DND-41 (cell line): Measurements from ENCODE around the gene LYST.

ENCODE experiments used
- ATAC-seq: fragments of 200-7000 bp; cut with Tn5 transposase; 3 replicates; pipeline ENCODE4 v1.9.1; 2021; ENCODE audit warnings: low read depth; ENCODE audit not compliant: insufficient read depth
- DNase-seq: peaks from one replicate; pipeline ENCODE4 v3.0.0-alpha.2; 2020
- H2AFZ ChIP-seq: 2 replicates; pipeline ENCODE4 v1.6.0; 2012; ENCODE audit warnings: low read depth, low read length
- H3K27ac ChIP-seq: 2 replicates; pipeline ENCODE4 v1.5.1; 2012; ENCODE audit warnings: low read length, inconsistent platforms
- H3K27me3 ChIP-seq: fragments of 200-600 bp; sonication (generic); 2 replicates; pipeline ENCODE4 v1.6.0; 2012; ENCODE audit warnings: low read length, mild to moderate bottlenecking, inconsistent platforms; ENCODE audit not compliant: insufficient read depth, poor library complexity
- H3K36me3 ChIP-seq: 2 replicates; pipeline ENCODE4 v1.5.1; 2012; ENCODE audit warnings: low read length, inconsistent platforms; ENCODE audit not compliant: insufficient read depth
- H3K4me1 ChIP-seq: 2 replicates; pipeline ENCODE4 v1.5.1; 2012; ENCODE audit warnings: mild to moderate bottlenecking, low read length; ENCODE audit not compliant: insufficient read depth
- H3K4me2 ChIP-seq: 2 replicates; pipeline ENCODE4 v1.6.0; 2012; ENCODE audit warnings: mild to moderate bottlenecking, moderate library complexity, low read length, inconsistent platforms; ENCODE audit not compliant: insufficient read depth
- H3K4me3 ChIP-seq, 2 experiments: fragments of 200-600 bp in 1 of 2; shearing (Covaris generic) in 1 of 2; 2 replicates each; pipeline ENCODE4 v1.5.1; 2012 to 2016; ENCODE audit warnings: inconsistent platforms in 2 of 2, low read length in 2 of 2, mild to moderate bottlenecking in 2 of 2, low read depth in 1 of 2, moderate library complexity in 1 of 2
- H3K79me2 ChIP-seq: 2 replicates; pipeline ENCODE4 v1.6.0; 2012; ENCODE audit warnings: low read length, inconsistent platforms; ENCODE audit not compliant: insufficient read depth
- H3K9ac ChIP-seq: 2 replicates; pipeline ENCODE4 v1.6.0; 2012; ENCODE audit warnings: low read depth, mild to moderate bottlenecking, inconsistent platforms, low read length, moderate library complexity
- H3K9me3 ChIP-seq: 2 replicates; pipeline ENCODE4 v1.5.1; 2012; ENCODE audit warnings: low read length, moderate library complexity, mild to moderate bottlenecking, inconsistent platforms; ENCODE audit not compliant: insufficient read depth, severe bottlenecking
- H4K20me1 ChIP-seq: 2 replicates; pipeline ENCODE4 v1.6.0; 2012; ENCODE audit warnings: low read length; ENCODE audit not compliant: insufficient read depth
- EZH2 ChIP-seq: IDR thresholded peaks from 3 replicates; pipeline ENCODE4 v1.6.1; 2012; ENCODE audit warnings: borderline replicate concordance, low read depth, mild to moderate bottlenecking, moderate library complexity, low read length, inconsistent platforms; ENCODE audit not compliant: severe bottlenecking
- TF ChIP-seq, protein P1 (sequence below): IDR thresholded peaks from 2 replicates; pipeline ENCODE4 v1.5.1; 2012; ENCODE audit warnings: borderline replicate concordance, low read length, moderate library complexity, mild to moderate bottlenecking; ENCODE audit not compliant: poor library complexity, severe bottlenecking; ENCODE audit errors: extremely low read depth

Gene LYST

DNA sequence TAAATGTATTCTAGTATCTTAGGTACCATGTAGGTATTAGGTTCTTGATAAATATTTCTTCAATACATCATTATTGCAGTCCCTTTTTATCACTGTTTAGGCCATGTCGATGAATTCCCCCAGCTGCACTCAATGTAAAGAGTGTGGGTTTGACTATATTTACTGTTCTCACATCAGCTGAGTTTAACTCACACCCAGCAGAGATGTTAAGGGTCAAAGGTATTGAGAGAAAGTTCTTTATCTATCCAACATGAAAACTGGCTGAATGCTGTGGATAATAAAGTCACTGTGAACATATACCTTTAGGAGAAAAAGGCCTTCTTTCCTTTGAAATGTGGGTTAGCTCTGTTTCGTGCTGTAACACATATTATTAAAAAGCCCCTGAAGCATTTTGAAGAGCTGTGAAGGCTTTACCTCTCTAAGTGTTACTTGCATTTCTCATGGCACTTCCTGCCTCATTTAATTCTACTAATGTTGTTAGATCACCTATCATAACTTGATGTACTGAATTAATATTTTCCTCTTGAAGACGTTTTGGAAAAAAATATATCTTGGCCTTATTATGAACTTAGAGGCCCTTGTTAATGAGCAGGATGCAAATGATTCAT, 19.1 kb upstream of the LYST start:
- no peak overlapping the region for H2AFZ ChIP-seq
- H3K27ac ChIP-seq = no peak overlapping the region
- H3K36me3 ChIP-seq = no peaks in the 10 kb centered on the region
- H3K9me3 ChIP-seq = no peaks in the 10 kb centered on the region
- no peaks in the 10 kb centered on the region for H4K20me1 ChIP-seq
- no peak for ATAC-seq
- H3K4me2 ChIP-seq = no peak overlapping the region
- H3K4me1 ChIP-seq = no peaks in the 10 kb centered on the region
- TF ChIP-seq, protein P1, sequence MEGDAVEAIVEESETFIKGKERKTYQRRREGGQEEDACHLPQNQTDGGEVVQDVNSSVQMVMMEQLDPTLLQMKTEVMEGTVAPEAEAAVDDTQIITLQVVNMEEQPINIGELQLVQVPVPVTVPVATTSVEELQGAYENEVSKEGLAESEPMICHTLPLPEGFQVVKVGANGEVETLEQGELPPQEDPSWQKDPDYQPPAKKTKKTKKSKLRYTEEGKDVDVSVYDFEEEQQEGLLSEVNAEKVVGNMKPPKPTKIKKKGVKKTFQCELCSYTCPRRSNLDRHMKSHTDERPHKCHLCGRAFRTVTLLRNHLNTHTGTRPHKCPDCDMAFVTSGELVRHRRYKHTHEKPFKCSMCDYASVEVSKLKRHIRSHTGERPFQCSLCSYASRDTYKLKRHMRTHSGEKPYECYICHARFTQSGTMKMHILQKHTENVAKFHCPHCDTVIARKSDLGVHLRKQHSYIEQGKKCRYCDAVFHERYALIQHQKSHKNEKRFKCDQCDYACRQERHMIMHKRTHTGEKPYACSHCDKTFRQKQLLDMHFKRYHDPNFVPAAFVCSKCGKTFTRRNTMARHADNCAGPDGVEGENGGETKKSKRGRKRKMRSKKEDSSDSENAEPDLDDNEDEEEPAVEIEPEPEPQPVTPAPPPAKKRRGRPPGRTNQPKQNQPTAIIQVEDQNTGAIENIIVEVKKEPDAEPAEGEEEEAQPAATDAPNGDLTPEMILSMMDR = no peak
- TF ChIP-seq EZH2 = no peak
- no peaks in the 10 kb centered on the region for H3K79me2 ChIP-seq
- no peak overlapping the region for H3K9ac ChIP-seq
- no peaks in the 10 kb centered on the region for H3K27me3 ChIP-seq
- DNase-seq = no peak
- H3K4me3 ChIP-seq = no peak overlapping the region

- Histone ChIP-seq H3K27ac (no peak overlapping the region), H3K36me3 (no peaks in the 10 kb centered on the region), H3K9me3 (no peaks in the 10 kb centered on the region), H3K4me1 (no peaks in the 10 kb centered on the region), H3K27me3 (no peaks in the 10 kb centered on the region), H3K79me2 (no peaks in the 10 kb centered on the region), H3K4me3 (no peak overlapping the region), H4K20me1 (no peaks in the 10 kb centered on the region), H3K9ac (no peak overlapping the region), H3K4me2 (no peak overlapping the region), H2AFZ (no peak overlapping the region)
- ATAC-seq = no peak
- DNase-seq = no peak
- TF ChIP-seq EZH2 = no peak
- TF ChIP-seq, protein P1 = no peak
Observed at GRCh38 chr1:235883261-235883927, 16.7 kb upstream of the LYST start.

- no peaks in the 10 kb centered on the region for H3K4me1 ChIP-seq
- DNase-seq = no peak
Observed at GRCh38 chr1:235882816-235883215, 16.1 kb upstream of the LYST start.

More at GRCh38 chr1:235882816-235883215, 16.1 kb upstream of the LYST start:
- no peak for TF ChIP-seq EZH2
- TF ChIP-seq, protein P1 = no peak
- no peak for ATAC-seq
- H4K20me1 ChIP-seq = no peaks in the 10 kb centered on the region
- no peaks in the 10 kb centered on the region for H3K36me3 ChIP-seq
- H3K9me3 ChIP-seq = no peaks in the 10 kb centered on the region
- no peak overlapping the region for H3K9ac ChIP-seq
- no peak overlapping the region for H3K27ac ChIP-seq
- H3K4me2 ChIP-seq = no peak overlapping the region
- no peak overlapping the region for H2AFZ ChIP-seq
- H3K79me2 ChIP-seq = no peaks in the 10 kb centered on the region
- H3K4me3 ChIP-seq = no peak overlapping the region
- peaks cover 2% of the 10 kb centered on the region for H3K27me3 ChIP-seq
